GM21447 (cell line): ENCODE results near the gene LIPC.
"Not testable (repeated sequence)": the region's sequence is repeated elsewhere in the genome, so short reads cannot be mapped to it uniquely, and the experiment has no call there.

ENCODE experiments used
- ATAC-seq: cut with Tn5 transposase; IDR thresholded peaks from one replicate; pipeline ENCODE4 v1.9.1; 2021; ENCODE audit not compliant: unreplicated experiment

The LIPC gene

GRCh38 chr15:58574631-58575030, 142.8 kb downstream of the LIPC start:
- ATAC-seq = no peak

- no peak for ATAC-seq
Measured at GRCh38 chr15:58575045-58575786, 143.4 kb downstream of the LIPC start.

- ATAC-seq = no peak
Measured at GRCh38 chr15:58576657-58577056, 144.9 kb downstream of the LIPC start.

GRCh38 chr15:58582160-58582559, 150.4 kb downstream of the LIPC start:
- ATAC-seq = no peak

GRCh38 chr15:58583171-58583908, 151.5 kb downstream of the LIPC start:
- ATAC-seq = no peak

GRCh38 chr15:58584789-58585461, 153.1 kb downstream of the LIPC start:
- ATAC-seq = no peak

- ATAC-seq = no peak
Measured at GRCh38 chr15:58585693-58586443, 154.1 kb downstream of the LIPC start.

GRCh38 chr15:58587486-58587885, 155.7 kb downstream of the LIPC start:
- no peak for ATAC-seq

GRCh38 chr15:58588096-58588495, 156.3 kb downstream of the LIPC start:
- no peak for ATAC-seq

- no peak for ATAC-seq
Measured at GRCh38 chr15:58589047-58589446, 157.3 kb downstream of the LIPC start.

GRCh38 chr15:58590236-58590635, 158.4 kb downstream of the LIPC start:
- ATAC-seq = no peak

GRCh38 chr15:58590926-58591325, 159.1 kb downstream of the LIPC start:
- ATAC-seq = no peak

GRCh38 chr15:58593870-58594269, 162.1 kb downstream of the LIPC start:
- no peak for ATAC-seq

- no peak for ATAC-seq
Measured at GRCh38 chr15:58594898-58595297, 163.1 kb downstream of the LIPC start.

- ATAC-seq = no peak
Measured at GRCh38 chr15:58595516-58596263, 163.9 kb downstream of the LIPC start.

GRCh38 chr15:58597943-58598828, 166.4 kb downstream of the LIPC start:
- no peak for ATAC-seq

GRCh38 chr15:58598829-58599210, 167.0 kb downstream of the LIPC start:
- ATAC-seq = no peak

GRCh38 chr15:58602823-58603222, 171.0 kb downstream of the LIPC start:
- ATAC-seq = no peak

- ATAC-seq = not testable (repeated sequence)
Measured at GRCh38 chr15:58603927-58604326, 172.1 kb downstream of the LIPC start.
